Panc1 (cell line): Measurements from ENCODE around the gene BACE2.

Source experiments
- CTCF ChIP-seq: fragments of 450-650 bp; IDR thresholded peaks from 2 replicates; pipeline ENCODE4 v1.5.1; 2017; ENCODE audit warnings: mild to moderate bottlenecking
- POLR2AphosphoS5 ChIP-seq: IDR thresholded peaks from 2 replicates; pipeline ENCODE4 v1.6.1; 2012; ENCODE audit warnings: mild to moderate bottlenecking, low read depth, low read length, moderate library complexity

- TF ChIP-seq CTCF: no peak
- no peak for TF ChIP-seq POLR2AphosphoS5
These were observed 52.3 kb downstream of the BACE2 start for GRCh38 chr21:41220208-41220733.
